WTC11 (cell line): ENCODE measurements around the gene SIGLEC7. TPM values are rescaled to one million over a fixed set of nuclear protein-coding genes. Genes with fewer than 3 reads are reported as not detected.

ENCODE experiments used
- ATAC-seq: fragments of 200-7000 bp; cut with Tn5 transposase; 2 replicates; pipeline ENCODE4 v1.10.0; 2021; ENCODE audit warnings: mild to moderate bottlenecking, moderate library complexity
- CTCF ChIA-PET: fragments of 300-600 bp; sonication (Branson Sonifier 250); formaldehyde crosslinking; loops from one replicate; lab custom pipeline; 2021; ENCODE audit warnings: antibody characterized with exemption; lab: Charles Lee
- POLR2A ChIA-PET: fragments of 350-600 bp; sonication (Branson Sonifier 250); formaldehyde crosslinking; loops from one replicate; lab custom pipeline; 2021; ENCODE audit warnings: antibody characterized with exemption; lab: Charles Lee
- DNase-seq: peaks from one replicate; pipeline ENCODE4 v3.0.0; 2021; ENCODE audit warnings: low spot score
- H3K27ac Mint-ChIP-seq: 2 replicates; pipeline ENCODE4 v1.8.0; 2021; ENCODE audit warnings: mixed read lengths
- H3K27me3 Mint-ChIP-seq: 2 replicates; pipeline ENCODE4 v1.8.0; 2021; ENCODE audit warnings: low read depth, mild to moderate bottlenecking, moderate library complexity, mixed read lengths
- H3K36me3 Mint-ChIP-seq: 2 replicates; pipeline ENCODE4 v1.8.0; 2021; ENCODE audit warnings: mixed read lengths
- H3K4me1 Mint-ChIP-seq: 2 replicates; pipeline ENCODE4 v1.8.0; 2022; ENCODE audit warnings: mixed read lengths
- H3K4me3 Mint-ChIP-seq: 2 replicates; pipeline ENCODE4 v1.8.0; 2021; ENCODE audit warnings: mild to moderate bottlenecking, moderate library complexity, mixed read lengths
- H3K9me3 Mint-ChIP-seq: 2 replicates; pipeline ENCODE4 v1.8.0; 2021; ENCODE audit warnings: mixed read lengths
- ESRRA ChIP-seq: sonication (generic); formaldehyde crosslinking; IDR thresholded peaks from 2 replicates; pipeline ENCODE4 v1.8.1; 2022; ENCODE audit warnings: mild to moderate bottlenecking, missing genetic modification reagents, borderline replicate concordance
- IRF2 ChIP-seq: sonication (generic); formaldehyde crosslinking; IDR thresholded peaks from 2 replicates; pipeline ENCODE4 v1.8.0; 2022; ENCODE audit warnings: low read depth, missing genetic modification reagents, borderline replicate concordance
- KAT7 ChIP-seq: sonication (generic); formaldehyde crosslinking; IDR thresholded peaks from 2 replicates; pipeline ENCODE4 v1.8.1; 2023; ENCODE audit warnings: missing genetic modification reagents, mild to moderate bottlenecking, borderline replicate concordance
- MYBL2 ChIP-seq: sonication (generic); formaldehyde crosslinking; IDR thresholded peaks from 2 replicates; pipeline ENCODE4 v1.8.1; 2023; ENCODE audit warnings: mild to moderate bottlenecking, moderate library complexity, missing genetic modification reagents
- NFATC4 ChIP-seq: fragments of 250-450 bp; sonication (Bioruptor Pico); IDR thresholded peaks from 2 replicates; pipeline ENCODE4 v1.9.0; 2021; ENCODE audit warnings: mild to moderate bottlenecking
- OVOL2 ChIP-seq: fragments of 250-450 bp; sonication (Bioruptor Pico); IDR thresholded peaks from 2 replicates; pipeline ENCODE4 v1.9.0; 2021; ENCODE audit warnings: mild to moderate bottlenecking, borderline replicate concordance
- RELA ChIP-seq: sonication (generic); formaldehyde crosslinking; IDR thresholded peaks from 2 replicates; pipeline ENCODE4 v1.8.1; 2022; ENCODE audit warnings: missing genetic modification reagents, mild to moderate bottlenecking, borderline replicate concordance
- SMAD3 ChIP-seq: sonication (generic); formaldehyde crosslinking; IDR thresholded peaks from 2 replicates; pipeline ENCODE4 v1.8.0; 2022; ENCODE audit warnings: missing genetic modification reagents, mild to moderate bottlenecking, borderline replicate concordance
- total RNA-seq: library from RNA; stranded (reverse); gene quantifications from 3 replicates; pipeline ENCODE4 v1.2.3, GENCODE V29; 2021
- TF ChIP-seq, protein P1 (sequence below): sonication (generic); formaldehyde crosslinking; IDR thresholded peaks from 2 replicates; pipeline ENCODE4 v1.8.1; 2023; ENCODE audit warnings: mild to moderate bottlenecking, missing genetic modification reagents, moderate library complexity
- TF ChIP-seq, protein P2 (sequence below): sonication (generic); formaldehyde crosslinking; IDR thresholded peaks from 2 replicates; pipeline ENCODE4 v1.8.0; 2022; ENCODE audit warnings: mild to moderate bottlenecking, missing genetic modification reagents
- TF ChIP-seq, protein P3 (sequence below): fragments of 250-450 bp; sonication (Bioruptor Pico); IDR thresholded peaks from 2 replicates; pipeline ENCODE4 v1.9.0; 2021; ENCODE audit warnings: moderate library complexity, mild to moderate bottlenecking, inconsistent platforms, borderline replicate concordance
- TF ChIP-seq, protein P4 (sequence below): fragments of 250-450 bp; sonication (Bioruptor Pico); IDR thresholded peaks from 2 replicates; pipeline ENCODE4 v2.1.2; 2022; ENCODE audit warnings: mild to moderate bottlenecking, moderate library complexity
- TF ChIP-seq, protein P5 (sequence below): sonication (generic); formaldehyde crosslinking; IDR thresholded peaks from 2 replicates; pipeline ENCODE4 v1.8.1; 2022; ENCODE audit warnings: missing genetic modification reagents, borderline replicate concordance
- TF ChIP-seq, protein P6 (sequence below): sonication (generic); formaldehyde crosslinking; IDR thresholded peaks from 2 replicates; pipeline ENCODE4 v1.8.1; 2023; ENCODE audit warnings: mild to moderate bottlenecking, missing genetic modification reagents, moderate library complexity
- TF ChIP-seq, protein P7 (sequence below): sonication (generic); formaldehyde crosslinking; IDR thresholded peaks from 2 replicates; pipeline ENCODE4 v1.8.0; 2022; ENCODE audit warnings: mild to moderate bottlenecking, missing genetic modification reagents
- TF ChIP-seq, protein P8 (sequence below): fragments of 250-450 bp; sonication (Bioruptor Pico); conservative IDR thresholded peaks from 2 replicates; pipeline ENCODE4 v1.9.0; 2021; ENCODE audit warnings: mild to moderate bottlenecking
- TF ChIP-seq, protein P9 (sequence below): fragments of 200-600 bp; IDR thresholded peaks from 2 replicates; pipeline ENCODE4 v1.8.0; 2022; ENCODE audit warnings: antibody characterized with exemption
- TF ChIP-seq, protein P10 (sequence below): sonication (generic); formaldehyde crosslinking; IDR thresholded peaks from 2 replicates; pipeline ENCODE4 v1.8.0; 2022; ENCODE audit warnings: mild to moderate bottlenecking, missing genetic modification reagents

SIGLEC7 gene
- total RNA-seq, 1 experiment from 2014 or later, result not detected

DNA sequence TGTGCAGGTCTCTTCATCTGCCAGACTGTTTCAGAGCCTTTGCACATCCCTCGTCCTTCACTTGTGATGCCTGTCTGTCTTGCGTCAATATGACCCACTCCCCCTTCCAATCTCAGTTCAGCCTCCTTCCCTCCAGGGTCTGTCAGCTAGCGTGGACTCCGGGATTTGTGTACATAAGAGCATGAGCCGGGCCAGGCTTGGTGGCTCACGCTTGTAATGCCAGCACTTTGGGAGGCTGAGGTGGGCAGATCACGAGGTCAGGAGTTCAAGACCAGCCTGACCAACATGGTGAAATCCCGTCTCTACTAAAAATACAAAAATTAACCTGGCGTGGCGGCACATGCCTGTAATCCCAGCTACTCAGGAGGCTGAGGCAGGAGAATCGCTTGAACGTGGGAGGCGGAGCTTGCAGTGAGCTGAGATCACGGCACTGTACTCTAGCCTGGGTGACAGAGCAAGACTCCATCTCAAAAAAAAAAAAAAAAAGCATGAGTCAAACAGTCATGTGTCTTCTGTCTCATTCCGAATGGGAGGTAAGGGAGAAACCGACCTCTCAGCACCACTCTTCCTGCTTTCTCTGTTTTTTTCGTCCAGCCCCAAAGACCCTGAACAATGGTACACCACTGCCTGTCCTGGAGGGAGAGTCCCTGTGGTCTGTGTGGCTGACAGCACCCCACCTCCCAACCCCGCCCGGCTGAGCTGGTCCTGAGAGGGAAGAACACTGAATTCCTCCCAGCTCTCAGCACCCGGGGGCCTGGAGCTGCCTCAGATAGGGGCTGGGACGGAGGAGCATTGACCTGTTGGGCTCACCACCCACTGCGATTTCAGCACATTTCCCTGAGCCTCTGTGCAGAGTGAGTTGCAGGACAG is 19.8 kb upstream of the SIGLEC7 start:
- Mint-ChIP-seq H3K4me1 (no peaks in the 10 kb centered on the region; the same call in 1 of the 2 replicates), H3K27me3 (peaks cover 3% of the 10 kb centered on the region; the same call in 1 of the 2 replicates), H3K36me3 (no peaks in the 10 kb centered on the region), H3K9me3 (no peaks in the 10 kb centered on the region), H3K27ac (no peak overlapping the region), H3K4me3 (no peak overlapping the region)
- TF ChIP-seq, protein P1, sequence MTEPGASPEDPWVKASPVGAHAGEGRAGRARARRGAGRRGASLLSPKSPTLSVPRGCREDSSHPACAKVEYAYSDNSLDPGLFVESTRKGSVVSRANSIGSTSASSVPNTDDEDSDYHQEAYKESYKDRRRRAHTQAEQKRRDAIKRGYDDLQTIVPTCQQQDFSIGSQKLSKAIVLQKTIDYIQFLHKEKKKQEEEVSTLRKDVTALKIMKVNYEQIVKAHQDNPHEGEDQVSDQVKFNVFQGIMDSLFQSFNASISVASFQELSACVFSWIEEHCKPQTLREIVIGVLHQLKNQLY (CRISPR knock-in tag), result no peak
- TF ChIP-seq KAT7 (no peak), SMAD3 (CRISPR knock-in tag) (no peak)
- TF ChIP-seq, protein P2, sequence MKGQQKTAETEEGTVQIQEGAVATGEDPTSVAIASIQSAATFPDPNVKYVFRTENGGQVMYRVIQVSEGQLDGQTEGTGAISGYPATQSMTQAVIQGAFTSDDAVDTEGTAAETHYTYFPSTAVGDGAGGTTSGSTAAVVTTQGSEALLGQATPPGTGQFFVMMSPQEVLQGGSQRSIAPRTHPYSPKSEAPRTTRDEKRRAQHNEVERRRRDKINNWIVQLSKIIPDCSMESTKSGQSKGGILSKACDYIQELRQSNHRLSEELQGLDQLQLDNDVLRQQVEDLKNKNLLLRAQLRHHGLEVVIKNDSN, result no peak
- TF ChIP-seq, protein P3, sequence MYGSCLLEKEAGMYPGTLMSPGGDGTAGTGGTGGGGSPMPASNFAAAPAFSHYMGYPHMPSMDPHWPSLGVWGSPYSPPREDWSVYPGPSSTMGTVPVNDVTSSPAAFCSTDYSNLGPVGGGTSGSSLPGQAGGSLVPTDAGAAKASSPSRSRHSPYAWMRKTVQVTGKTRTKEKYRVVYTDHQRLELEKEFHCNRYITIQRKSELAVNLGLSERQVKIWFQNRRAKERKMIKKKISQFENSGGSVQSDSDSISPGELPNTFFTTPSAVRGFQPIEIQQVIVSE (CRISPR knock-in tag), result no peak
- TF ChIP-seq, protein P4, sequence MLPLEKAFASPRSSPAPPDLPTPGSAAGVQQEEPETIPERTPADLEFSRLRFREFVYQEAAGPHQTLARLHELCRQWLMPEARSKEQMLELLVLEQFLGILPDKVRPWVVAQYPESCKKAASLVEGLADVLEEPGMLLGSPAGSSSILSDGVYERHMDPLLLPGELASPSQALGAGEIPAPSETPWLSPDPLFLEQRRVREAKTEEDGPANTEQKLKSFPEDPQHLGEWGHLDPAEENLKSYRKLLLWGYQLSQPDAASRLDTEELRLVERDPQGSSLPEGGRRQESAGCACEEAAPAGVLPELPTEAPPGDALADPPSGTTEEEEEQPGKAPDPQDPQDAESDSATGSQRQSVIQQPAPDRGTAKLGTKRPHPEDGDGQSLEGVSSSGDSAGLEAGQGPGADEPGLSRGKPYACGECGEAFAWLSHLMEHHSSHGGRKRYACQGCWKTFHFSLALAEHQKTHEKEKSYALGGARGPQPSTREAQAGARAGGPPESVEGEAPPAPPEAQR (CRISPR knock-in tag), result no peak
- CTCF ChIA-PET, result no interaction called here
- ATAC-seq (no peak), DNase-seq (no peak)
- POLR2A ChIA-PET, result interaction anchor here (0.7 kb wide), 2 partner anchors 58 to 154 kb away, joined by 6 to 7 read pairs; no protein-coding TSS in a partner anchor

DNA sequence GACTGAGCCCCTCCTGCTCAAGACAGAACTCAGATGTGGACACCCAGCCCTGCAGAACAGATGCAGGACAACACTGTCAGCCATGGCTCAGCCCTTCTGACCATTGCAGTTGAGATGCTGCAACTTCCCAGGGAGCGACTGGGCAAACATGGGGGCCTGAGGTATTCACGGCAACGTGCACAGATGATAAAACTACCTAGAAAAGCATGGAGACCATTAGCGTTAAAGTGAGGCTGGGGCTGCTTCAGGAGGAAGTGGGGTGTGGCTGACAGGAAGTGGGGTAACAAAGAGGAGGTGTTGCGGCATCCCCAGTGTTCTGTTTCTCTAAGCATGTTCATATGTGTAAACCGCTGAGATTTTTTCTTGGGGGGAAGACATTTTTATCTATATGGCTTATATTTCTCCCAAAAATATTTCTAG is 18.7 kb upstream of the SIGLEC7 start:
- no peaks in the 10 kb centered on the region for H3K9me3 Mint-ChIP-seq
- no peak for ATAC-seq
- ChIA-PET CTCF (no interaction called here), POLR2A (no interaction called here)
- no peak overlapping the region for H3K27ac Mint-ChIP-seq
- no peak for DNase-seq
- no peaks in the 10 kb centered on the region for H3K36me3 Mint-ChIP-seq
- no peaks in the 10 kb centered on the region; the same call in 1 of the 2 replicates for H3K4me1 Mint-ChIP-seq
- H3K4me3 Mint-ChIP-seq, result no peak overlapping the region
- H3K27me3 Mint-ChIP-seq, result peaks cover 4% of the 10 kb centered on the region; the same call in 1 of the 2 replicates
- TF ChIP-seq OVOL2 (CRISPR knock-in tag), result no peak
- TF ChIP-seq, protein P5, sequence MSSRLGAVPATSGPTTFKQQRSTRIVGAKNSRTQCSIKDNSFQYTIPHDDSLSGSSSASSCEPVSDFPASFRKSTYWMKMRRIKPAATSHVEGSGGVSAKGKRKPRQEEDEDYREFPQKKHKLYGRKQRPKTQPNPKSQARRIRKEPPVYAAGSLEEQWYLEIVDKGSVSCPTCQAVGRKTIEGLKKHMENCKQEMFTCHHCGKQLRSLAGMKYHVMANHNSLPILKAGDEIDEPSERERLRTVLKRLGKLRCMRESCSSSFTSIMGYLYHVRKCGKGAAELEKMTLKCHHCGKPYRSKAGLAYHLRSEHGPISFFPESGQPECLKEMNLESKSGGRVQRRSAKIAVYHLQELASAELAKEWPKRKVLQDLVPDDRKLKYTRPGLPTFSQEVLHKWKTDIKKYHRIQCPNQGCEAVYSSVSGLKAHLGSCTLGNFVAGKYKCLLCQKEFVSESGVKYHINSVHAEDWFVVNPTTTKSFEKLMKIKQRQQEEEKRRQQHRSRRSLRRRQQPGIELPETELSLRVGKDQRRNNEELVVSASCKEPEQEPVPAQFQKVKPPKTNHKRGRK (CRISPR knock-in tag), result no peak
- TF ChIP-seq, protein P6, sequence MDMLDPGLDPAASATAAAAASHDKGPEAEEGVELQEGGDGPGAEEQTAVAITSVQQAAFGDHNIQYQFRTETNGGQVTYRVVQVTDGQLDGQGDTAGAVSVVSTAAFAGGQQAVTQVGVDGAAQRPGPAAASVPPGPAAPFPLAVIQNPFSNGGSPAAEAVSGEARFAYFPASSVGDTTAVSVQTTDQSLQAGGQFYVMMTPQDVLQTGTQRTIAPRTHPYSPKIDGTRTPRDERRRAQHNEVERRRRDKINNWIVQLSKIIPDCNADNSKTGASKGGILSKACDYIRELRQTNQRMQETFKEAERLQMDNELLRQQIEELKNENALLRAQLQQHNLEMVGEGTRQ (CRISPR knock-in tag), result no peak
- no peak for TF ChIP-seq RELA (CRISPR knock-in tag)
- no peak for TF ChIP-seq ESRRA
- TF ChIP-seq MYBL2 (CRISPR knock-in tag), result no peak
- TF ChIP-seq, protein P7, sequence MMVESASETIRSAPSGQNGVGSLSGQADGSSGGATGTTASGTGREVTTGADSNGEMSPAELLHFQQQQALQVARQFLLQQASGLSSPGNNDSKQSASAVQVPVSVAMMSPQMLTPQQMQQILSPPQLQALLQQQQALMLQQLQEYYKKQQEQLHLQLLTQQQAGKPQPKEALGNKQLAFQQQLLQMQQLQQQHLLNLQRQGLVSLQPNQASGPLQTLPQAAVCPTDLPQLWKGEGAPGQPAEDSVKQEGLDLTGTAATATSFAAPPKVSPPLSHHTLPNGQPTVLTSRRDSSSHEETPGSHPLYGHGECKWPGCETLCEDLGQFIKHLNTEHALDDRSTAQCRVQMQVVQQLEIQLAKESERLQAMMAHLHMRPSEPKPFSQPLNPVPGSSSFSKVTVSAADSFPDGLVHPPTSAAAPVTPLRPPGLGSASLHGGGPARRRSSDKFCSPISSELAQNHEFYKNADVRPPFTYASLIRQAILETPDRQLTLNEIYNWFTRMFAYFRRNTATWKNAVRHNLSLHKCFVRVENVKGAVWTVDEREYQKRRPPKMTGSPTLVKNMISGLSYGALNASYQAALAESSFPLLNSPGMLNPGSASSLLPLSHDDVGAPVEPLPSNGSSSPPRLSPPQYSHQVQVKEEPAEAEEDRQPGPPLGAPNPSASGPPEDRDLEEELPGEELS (CRISPR knock-in tag), result no peak
- no peak for TF ChIP-seq NFATC4 (CRISPR knock-in tag)
- TF ChIP-seq, protein P8, sequence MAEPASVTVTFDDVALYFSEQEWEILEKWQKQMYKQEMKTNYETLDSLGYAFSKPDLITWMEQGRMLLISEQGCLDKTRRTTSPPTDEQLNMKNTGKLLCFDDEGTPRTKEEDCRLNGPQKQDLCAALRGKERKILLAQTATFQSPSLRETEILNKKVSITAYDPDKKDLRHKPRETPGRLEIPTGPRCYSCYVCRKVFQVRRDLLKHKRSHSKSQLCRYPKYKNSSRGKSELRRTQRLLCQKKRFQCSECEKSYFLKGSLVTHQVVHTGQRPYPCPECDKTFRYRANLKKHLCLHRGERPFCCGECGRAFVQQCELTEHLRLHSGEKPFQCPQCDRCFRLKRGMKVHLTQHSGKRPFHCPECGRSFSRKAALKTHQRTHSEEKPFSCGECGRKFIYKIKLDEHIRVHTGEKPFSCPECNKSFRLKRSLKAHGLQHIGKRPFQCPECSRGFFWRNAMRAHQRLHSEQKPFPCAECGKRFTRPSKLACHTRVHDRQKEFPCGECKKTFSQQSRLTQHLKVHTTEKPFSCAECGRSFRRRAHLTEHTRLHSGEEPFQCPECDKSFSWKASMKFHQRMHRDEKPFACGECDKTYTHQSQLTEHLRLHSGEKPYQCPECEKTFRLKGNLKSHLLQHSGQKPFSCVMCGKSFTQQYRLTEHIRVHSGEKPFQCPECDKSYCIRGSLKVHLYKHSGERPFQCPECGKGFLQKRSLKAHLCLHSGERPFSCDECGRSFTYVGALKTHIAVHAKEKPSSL (CRISPR knock-in tag), result no peak
- TF ChIP-seq, protein P9, sequence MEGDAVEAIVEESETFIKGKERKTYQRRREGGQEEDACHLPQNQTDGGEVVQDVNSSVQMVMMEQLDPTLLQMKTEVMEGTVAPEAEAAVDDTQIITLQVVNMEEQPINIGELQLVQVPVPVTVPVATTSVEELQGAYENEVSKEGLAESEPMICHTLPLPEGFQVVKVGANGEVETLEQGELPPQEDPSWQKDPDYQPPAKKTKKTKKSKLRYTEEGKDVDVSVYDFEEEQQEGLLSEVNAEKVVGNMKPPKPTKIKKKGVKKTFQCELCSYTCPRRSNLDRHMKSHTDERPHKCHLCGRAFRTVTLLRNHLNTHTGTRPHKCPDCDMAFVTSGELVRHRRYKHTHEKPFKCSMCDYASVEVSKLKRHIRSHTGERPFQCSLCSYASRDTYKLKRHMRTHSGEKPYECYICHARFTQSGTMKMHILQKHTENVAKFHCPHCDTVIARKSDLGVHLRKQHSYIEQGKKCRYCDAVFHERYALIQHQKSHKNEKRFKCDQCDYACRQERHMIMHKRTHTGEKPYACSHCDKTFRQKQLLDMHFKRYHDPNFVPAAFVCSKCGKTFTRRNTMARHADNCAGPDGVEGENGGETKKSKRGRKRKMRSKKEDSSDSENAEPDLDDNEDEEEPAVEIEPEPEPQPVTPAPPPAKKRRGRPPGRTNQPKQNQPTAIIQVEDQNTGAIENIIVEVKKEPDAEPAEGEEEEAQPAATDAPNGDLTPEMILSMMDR, result no peak
- TF ChIP-seq, protein P10, sequence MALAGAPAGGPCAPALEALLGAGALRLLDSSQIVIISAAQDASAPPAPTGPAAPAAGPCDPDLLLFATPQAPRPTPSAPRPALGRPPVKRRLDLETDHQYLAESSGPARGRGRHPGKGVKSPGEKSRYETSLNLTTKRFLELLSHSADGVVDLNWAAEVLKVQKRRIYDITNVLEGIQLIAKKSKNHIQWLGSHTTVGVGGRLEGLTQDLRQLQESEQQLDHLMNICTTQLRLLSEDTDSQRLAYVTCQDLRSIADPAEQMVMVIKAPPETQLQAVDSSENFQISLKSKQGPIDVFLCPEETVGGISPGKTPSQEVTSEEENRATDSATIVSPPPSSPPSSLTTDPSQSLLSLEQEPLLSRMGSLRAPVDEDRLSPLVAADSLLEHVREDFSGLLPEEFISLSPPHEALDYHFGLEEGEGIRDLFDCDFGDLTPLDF (CRISPR knock-in tag), result no peak
- no peak for TF ChIP-seq IRF2
